HFF-Myc (cell line): ENCODE measurements around the gene LMOD1.
A peak's percentile ranks its signal among the peaks of the same experiment; 100 is the strongest.

Source experiments
- DNase-seq: peaks from one replicate; pipeline ENCODE4 v3.0.0-alpha.2; 2011; ENCODE audit warnings: low read depth; ENCODE audit errors: extremely low read depth
- H3K4me3 ChIP-seq: replicated peaks from 2 replicates; pipeline ENCODE4 v1.5.1; 2011; ENCODE audit warnings: low read depth, mild to moderate bottlenecking, control low read depth, low read length
- CTCF ChIP-seq: IDR thresholded peaks from 2 replicates; pipeline ENCODE4 v1.5.1; 2012; ENCODE audit warnings: mild to moderate bottlenecking, low read depth, low read length, control low read depth; ENCODE audit errors: missing control alignments

Gene LMOD1

GRCh38 chr1:201947697-201948008 is 1.3 kb upstream of the LMOD1 start:
- H3K4me3 ChIP-seq, result no peak overlapping the region
- DNase-seq, result no peak
- no peak for TF ChIP-seq CTCF

GRCh38 chr1:201945863-201946223 is 505 bp downstream of the LMOD1 start:
- no peak for TF ChIP-seq CTCF
- peak overlapping the region; percentile 44 for H3K4me3 ChIP-seq
- DNase-seq, result no peak

- no peak for DNase-seq
- H3K4me3 ChIP-seq, result peak overlapping the region; percentile 44; the same call in 1 of the 2 replicates
- TF ChIP-seq CTCF, result peak; percentile 37
Observed at GRCh38 chr1:201945157-201945556, 1.2 kb downstream of the LMOD1 start.

GRCh38 chr1:201944639-201945038 is 1.7 kb downstream of the LMOD1 start:
- DNase-seq, result no peak
- no peak for TF ChIP-seq CTCF
- H3K4me3 ChIP-seq, result no peak overlapping the region

- DNase-seq, result no peak
- no peak overlapping the region for H3K4me3 ChIP-seq
- no peak for TF ChIP-seq CTCF
Observed at GRCh38 chr1:201944002-201944401, 2.3 kb downstream of the LMOD1 start.

GRCh38 chr1:201942129-201942495 is 4.2 kb downstream of the LMOD1 start:
- H3K4me3 ChIP-seq, result no peak overlapping the region
- no peak for DNase-seq

More at GRCh38 chr1:201942129-201942495, 4.2 kb downstream of the LMOD1 start:
- no peak for TF ChIP-seq CTCF
